Cardiac muscle cell (in vitro differentiated cells and primary cell): ENCODE results near the gene AATF. TPM values are rescaled to one million over a fixed set of nuclear protein-coding genes. Genes with fewer than 3 reads are reported as not detected.

Source experiments
- DNase-seq, 2 donors: peaks; one replicate each; pipeline versions ENCODE4 v3.0.0 to v3.0.0-alpha.2; 2010 to 2017; ENCODE audit warnings: low read depth in 1 of 2, low spot score in 1 of 2
- H3K27ac ChIP-seq: fragments of 200-600 bp; sonication (generic); 2 replicates; pipeline ENCODE4 v1.5.1; 2016
- H3K27me3 ChIP-seq: fragments of 200-600 bp; sonication (generic); 2 replicates; pipeline ENCODE4 v1.6.0; 2016; ENCODE audit warnings: control low read depth
- H3K36me3 ChIP-seq: fragments of 200-600 bp; sonication (generic); 2 replicates; pipeline ENCODE4 v1.5.1; 2016; ENCODE audit warnings: control low read depth
- H3K4me1 ChIP-seq: fragments of 200-600 bp; sonication (generic); 2 replicates; pipeline ENCODE4 v1.8.1; 2017; ENCODE audit warnings: low read depth, mild to moderate bottlenecking, mixed run types
- H3K4me3 ChIP-seq: fragments of 200-600 bp; sonication (generic); 2 replicates; pipeline ENCODE4 v1.5.1; 2016; ENCODE audit warnings: mild to moderate bottlenecking
- H3K9me3 ChIP-seq: fragments of 200-600 bp; sonication (generic); 2 replicates; pipeline ENCODE4 v1.5.1; 2017; ENCODE audit warnings: low read depth, mild to moderate bottlenecking, control low read depth
- polyA plus RNA-seq: library from polyadenylated mRNA; unstranded; fragments of >200 nt; fragmentation: Nextera tagmentation; extraction: Ambion mirVana; gene quantifications from 2 replicates; pipeline ENCODE4 v1.2.1, GENCODE V29; 2016
- total RNA-seq: library from RNA; depleted of rRNA; stranded (reverse); fragments of >200 nt; gene quantifications from 2 replicates; pipeline ENCODE4 v1.2.3, GENCODE V29; 2016
- TF ChIP-seq, protein P1 (sequence below): IDR thresholded peaks from 2 replicates; pipeline ENCODE4 v1.5.1; 2012; ENCODE audit warnings: low read depth, mild to moderate bottlenecking, low read length

AATF gene
- total and polyA plus RNA-seq, 2 experiments from 2014 or later = 43.3 to 50.2 TPM

DNA sequence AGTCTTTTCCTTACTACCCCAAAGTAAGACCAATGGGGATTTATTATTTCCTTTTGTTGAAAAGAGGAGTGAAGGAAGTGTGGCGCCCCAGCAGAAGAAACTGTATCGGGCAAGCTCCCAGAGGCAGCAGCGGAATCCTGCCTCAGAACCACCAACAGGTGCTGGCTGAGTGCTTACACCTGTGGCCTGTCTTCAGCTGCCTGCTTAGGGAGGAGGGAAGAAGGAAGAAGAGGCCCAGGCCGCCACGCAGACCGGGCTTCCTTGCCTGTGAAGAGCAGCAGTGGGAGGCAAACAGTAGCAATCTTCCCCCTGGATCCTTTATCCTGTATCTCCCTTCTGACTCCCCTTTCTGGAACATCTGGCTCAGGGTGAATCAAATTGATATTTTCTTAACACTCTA lies 134.7 kb downstream of the AATF start:
- DNase-seq = no peak
- Histone ChIP-seq H3K9me3 (no peaks in the 10 kb centered on the region), H3K4me3 (no peak overlapping the region), H3K4me1 (no peaks in the 10 kb centered on the region), H3K27ac (no peak overlapping the region), H3K36me3 (no peaks in the 10 kb centered on the region), H3K27me3 (no peaks in the 10 kb centered on the region)
- TF ChIP-seq, protein P1, sequence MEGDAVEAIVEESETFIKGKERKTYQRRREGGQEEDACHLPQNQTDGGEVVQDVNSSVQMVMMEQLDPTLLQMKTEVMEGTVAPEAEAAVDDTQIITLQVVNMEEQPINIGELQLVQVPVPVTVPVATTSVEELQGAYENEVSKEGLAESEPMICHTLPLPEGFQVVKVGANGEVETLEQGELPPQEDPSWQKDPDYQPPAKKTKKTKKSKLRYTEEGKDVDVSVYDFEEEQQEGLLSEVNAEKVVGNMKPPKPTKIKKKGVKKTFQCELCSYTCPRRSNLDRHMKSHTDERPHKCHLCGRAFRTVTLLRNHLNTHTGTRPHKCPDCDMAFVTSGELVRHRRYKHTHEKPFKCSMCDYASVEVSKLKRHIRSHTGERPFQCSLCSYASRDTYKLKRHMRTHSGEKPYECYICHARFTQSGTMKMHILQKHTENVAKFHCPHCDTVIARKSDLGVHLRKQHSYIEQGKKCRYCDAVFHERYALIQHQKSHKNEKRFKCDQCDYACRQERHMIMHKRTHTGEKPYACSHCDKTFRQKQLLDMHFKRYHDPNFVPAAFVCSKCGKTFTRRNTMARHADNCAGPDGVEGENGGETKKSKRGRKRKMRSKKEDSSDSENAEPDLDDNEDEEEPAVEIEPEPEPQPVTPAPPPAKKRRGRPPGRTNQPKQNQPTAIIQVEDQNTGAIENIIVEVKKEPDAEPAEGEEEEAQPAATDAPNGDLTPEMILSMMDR = no peak

DNA sequence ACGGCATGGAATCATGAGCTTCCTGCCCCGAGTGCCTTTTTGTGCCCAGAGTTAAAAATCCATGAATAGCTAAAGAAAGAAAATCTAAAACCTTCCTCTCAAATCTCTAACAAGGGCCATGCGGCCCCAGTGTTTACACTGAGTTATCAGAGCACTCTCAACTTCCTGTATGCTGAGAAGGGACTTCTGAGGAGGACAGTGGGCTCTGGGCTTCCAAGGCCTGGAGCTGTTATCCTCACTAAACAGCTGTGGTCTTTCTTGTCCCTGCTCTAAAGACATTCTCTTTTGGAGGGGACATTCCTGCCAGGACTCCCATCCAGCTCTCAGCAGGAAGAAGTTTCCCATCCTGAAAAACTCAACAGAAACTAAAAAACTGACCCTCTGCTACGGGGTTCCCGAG lies 135.6 kb downstream of the AATF start:
- Histone ChIP-seq H3K36me3 (no peaks in the 10 kb centered on the region), H3K4me3 (no peak overlapping the region), H3K4me1 (no peaks in the 10 kb centered on the region), H3K27me3 (no peaks in the 10 kb centered on the region), H3K27ac (no peak overlapping the region), H3K9me3 (no peaks in the 10 kb centered on the region)
- TF ChIP-seq, protein P1 = no peak
- no peak for DNase-seq

DNA sequence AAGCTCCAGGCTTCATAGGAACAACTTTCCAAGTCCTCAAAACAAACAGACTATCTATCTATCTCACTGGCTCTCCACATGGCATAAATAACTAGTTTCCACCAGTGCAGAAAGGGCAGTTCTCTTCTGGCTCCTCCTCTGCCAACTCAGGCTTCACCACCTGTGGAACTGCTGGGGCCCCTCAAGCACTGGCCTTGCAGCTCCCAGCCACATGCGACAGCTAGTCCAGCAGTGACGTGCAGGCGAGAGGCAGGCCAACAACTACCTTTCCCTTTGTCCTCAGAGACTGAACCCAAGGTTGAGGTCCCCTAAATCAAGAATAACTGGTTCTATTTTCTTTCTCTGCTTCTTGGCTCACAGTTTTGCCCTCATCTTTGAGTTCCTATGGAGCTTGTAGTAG lies 137.6 kb downstream of the AATF start:
- H3K36me3 ChIP-seq = no peaks in the 10 kb centered on the region
- TF ChIP-seq, protein P1 = no peak
- H3K9me3 ChIP-seq = no peaks in the 10 kb centered on the region
- H3K27ac ChIP-seq = peak overlapping the region; percentile 13
- no peak for DNase-seq
- peaks cover 13% of the 10 kb centered on the region for H3K4me1 ChIP-seq
- no peaks in the 10 kb centered on the region for H3K27me3 ChIP-seq
- no peak overlapping the region for H3K4me3 ChIP-seq

DNA sequence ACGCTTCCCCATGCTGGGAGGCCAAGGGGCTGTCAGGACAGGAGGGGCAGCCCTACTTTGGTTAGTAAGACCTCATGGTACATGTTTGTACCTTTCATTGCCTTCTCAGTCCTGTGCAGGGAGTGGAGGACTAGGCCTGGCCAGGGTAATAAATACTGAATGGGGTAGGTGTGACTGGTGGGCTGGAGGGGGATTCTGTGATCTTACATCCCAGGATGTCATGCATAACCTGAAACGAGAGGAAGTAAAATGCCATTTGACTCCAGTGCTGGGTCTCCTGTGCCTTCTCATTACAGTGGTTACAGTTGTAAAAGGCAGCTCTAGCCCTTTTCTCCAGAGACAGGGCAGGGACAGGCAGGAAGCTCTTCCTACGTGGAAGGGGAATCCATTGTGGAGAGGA lies 138.2 kb downstream of the AATF start:
- no peak for DNase-seq
- Histone ChIP-seq H3K4me3 (no peak overlapping the region), H3K4me1 (peaks cover 14% of the 10 kb centered on the region), H3K9me3 (no peaks in the 10 kb centered on the region), H3K27ac (no peak overlapping the region), H3K27me3 (no peaks in the 10 kb centered on the region), H3K36me3 (no peaks in the 10 kb centered on the region)
- TF ChIP-seq, protein P1 = no peak

DNA sequence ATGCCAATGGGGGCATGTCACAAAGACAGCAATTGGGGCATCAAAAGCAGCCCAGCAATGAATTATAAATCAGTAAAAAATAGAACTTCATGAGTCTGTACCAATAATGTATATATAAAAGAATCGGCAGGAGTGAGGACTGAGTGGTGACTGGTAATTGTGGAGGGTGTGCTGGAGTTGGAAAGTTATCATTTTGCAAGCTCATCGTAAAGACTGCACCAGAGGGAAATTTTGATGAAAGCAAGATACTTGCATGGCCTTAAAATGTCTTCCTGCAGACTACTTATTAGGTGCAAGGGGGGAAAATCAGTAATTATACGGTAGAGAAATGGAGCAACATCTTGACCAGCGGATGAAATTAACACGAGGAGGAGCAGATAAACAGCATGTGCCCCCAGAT lies 138.9 kb downstream of the AATF start:
- no peaks in the 10 kb centered on the region for H3K36me3 ChIP-seq
- TF ChIP-seq, protein P1 = no peak
- peaks cover 14% of the 10 kb centered on the region for H3K4me1 ChIP-seq
- no peaks in the 10 kb centered on the region for H3K27me3 ChIP-seq
- no peak overlapping the region for H3K4me3 ChIP-seq
- H3K9me3 ChIP-seq = no peaks in the 10 kb centered on the region
- no peak overlapping the region for H3K27ac ChIP-seq
- no peak for DNase-seq

DNA sequence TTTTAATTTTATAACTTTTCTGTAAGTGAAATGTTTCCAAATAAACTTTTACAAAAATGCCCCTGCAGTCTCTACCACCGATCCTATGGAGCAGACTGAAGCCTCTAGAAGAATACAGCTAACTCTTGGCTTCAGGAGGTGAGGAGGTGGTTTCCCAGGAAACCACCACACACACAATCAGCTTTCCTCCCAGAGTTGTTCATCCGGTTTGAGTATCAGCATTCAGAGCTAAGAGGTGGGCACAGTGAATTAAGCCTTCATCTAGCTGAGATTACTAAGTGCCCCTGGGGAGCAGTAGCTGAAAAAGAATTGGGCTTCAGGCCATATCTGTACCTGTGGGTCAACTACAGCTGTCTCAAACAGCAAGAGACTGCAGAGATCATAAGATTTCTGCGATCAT lies 139.7 kb downstream of the AATF start:
- Histone ChIP-seq H3K36me3 (no peaks in the 10 kb centered on the region), H3K9me3 (no peaks in the 10 kb centered on the region), H3K4me3 (no peak overlapping the region), H3K27me3 (no peaks in the 10 kb centered on the region), H3K27ac (no peak overlapping the region), H3K4me1 (peaks cover 14% of the 10 kb centered on the region)
- TF ChIP-seq, protein P1 = no peak
- peak in 1 of 2 donors; percentile 34 for DNase-seq
